SK-N-SH (cell line): Measurements from ENCODE around the gene INTS14. TPM values are rescaled to one million over a fixed set of nuclear protein-coding genes. Genes with fewer than 3 reads are reported as not detected.
"Not testable (repeated sequence)": the region's sequence is repeated elsewhere in the genome, so short reads cannot be mapped to it uniquely, and the experiment has no call there.

ENCODE experiments used
- CTCF ChIA-PET: fragments of 300-600, 350-600 bp; formaldehyde crosslinking; extraction: SDS; loops from one replicate; lab custom pipeline; 2021; lab: Yijun Ruan, JAX
- POLR2A ChIA-PET: fragments of 350-600 bp; sonication (Branson Sonifier 250); formaldehyde crosslinking; extraction: SDS; loops from one replicate; lab custom pipeline; 2020; ENCODE audit warnings: antibody characterized with exemption, inconsistent platforms; lab: Yijun Ruan, JAX
- DNase-seq: peaks from one replicate; pipeline ENCODE4 v3.0.0; 2012
- H2AFZ ChIP-seq: fragments of 200-600 bp; sonication (generic); 2 replicates; pipeline ENCODE4 v1.8.1; 2016; ENCODE audit warnings: antibody characterized with exemption, mild to moderate bottlenecking, low read depth
- H3F3A ChIP-seq: fragments of 200-600 bp; sonication (generic); replicated peaks from 2 replicates; pipeline ENCODE3; 2016; ENCODE audit warnings: antibody characterized with exemption, mild to moderate bottlenecking; ENCODE audit not compliant: insufficient read depth
- H3K27ac ChIP-seq, 2 experiments: fragments of 200-500 bp in 1 of 2; fragments of 200-600 bp in 1 of 2; sonication (Bioruptor generic) in 1 of 2; sonication (generic), shearing (Covaris generic) in 1 of 2; 2 replicates each; pipeline versions ENCODE4 v1.5.1 to v1.6.1; 2014 to 2016; ENCODE audit warnings: low read depth in 2 of 2, inconsistent platforms in 1 of 2, low read length in 1 of 2, mild to moderate bottlenecking in 1 of 2, mixed read lengths in 1 of 2
- H3K27me3 ChIP-seq: fragments of 200-600 bp; sonication (generic), shearing (Covaris generic); 2 replicates; pipeline ENCODE4 v1.6.1; 2016; ENCODE audit warnings: mixed run types; ENCODE audit not compliant: insufficient read depth
- H3K36me3 ChIP-seq, 2 experiments: fragments of 200-500 bp in 1 of 2; fragments of 200-600 bp in 1 of 2; sonication (Bioruptor generic) in 1 of 2; sonication (generic) in 1 of 2; replicated peaks in 1 of 2; 2 replicates each; pipeline versions ENCODE3 to v1.5.1; 2014 to 2016; ENCODE audit warnings: low read length in 1 of 2, mild to moderate bottlenecking in 1 of 2; ENCODE audit not compliant: insufficient read depth in 2 of 2, control insufficient read depth in 1 of 2
- H3K4me1 ChIP-seq, 2 experiments: fragments of 200-500 bp in 1 of 2; fragments of 200-600 bp in 1 of 2; sonication (Bioruptor generic) in 1 of 2; sonication (generic), shearing (Covaris generic) in 1 of 2; 2 replicates each; pipeline versions ENCODE4 v1.5.1 to v1.6.1; 2014 to 2016; ENCODE audit warnings: low read depth in 1 of 2, low read length in 1 of 2, mixed run types in 1 of 2; ENCODE audit not compliant: insufficient read depth in 2 of 2, control insufficient read depth in 1 of 2
- H3K4me2 ChIP-seq: fragments of 200-600 bp; sonication (generic), shearing (Covaris generic); 2 replicates; pipeline ENCODE4 v1.6.1; 2017; ENCODE audit warnings: mixed run types
- H3K4me3 ChIP-seq, 2 experiments: fragments of 200-500 bp in 1 of 2; fragments of 200-600 bp in 1 of 2; sonication (Bioruptor generic) in 1 of 2; sonication (generic), shearing (Covaris generic) in 1 of 2; 2 replicates each; pipeline versions ENCODE4 v1.5.1 to v1.8.1; 2014 to 2016; ENCODE audit warnings: low read depth in 2 of 2, inconsistent platforms in 1 of 2, low read length in 1 of 2, mild to moderate bottlenecking in 1 of 2, mixed read lengths in 1 of 2, moderate library complexity in 1 of 2
- H3K79me2 ChIP-seq: fragments of 200-600 bp; sonication (generic); 2 replicates; pipeline ENCODE4 v1.8.1; 2017; ENCODE audit warnings: mild to moderate bottlenecking; ENCODE audit not compliant: insufficient read depth
- H3K9ac ChIP-seq: fragments of 200-600 bp; sonication (generic); 2 replicates; pipeline ENCODE4 v1.6.1; 2017; ENCODE audit warnings: mixed run types
- H3K9me2 ChIP-seq: fragments of 200-600 bp; sonication (generic); 2 replicates; pipeline ENCODE4 v1.6.1; 2017; ENCODE audit warnings: mixed run types
- H3K9me3 ChIP-seq: fragments of 200-600 bp; sonication (generic); 2 replicates; pipeline ENCODE4 v1.6.1; 2017; ENCODE audit warnings: mixed run types, mild to moderate bottlenecking, moderate library complexity
- H4K20me1 ChIP-seq: fragments of 200-600 bp; sonication (generic); 2 replicates; pipeline ENCODE4 v1.6.1; 2017; ENCODE audit warnings: mild to moderate bottlenecking, mixed run types; ENCODE audit not compliant: insufficient read depth
- ELF1 ChIP-seq: IDR thresholded peaks from 2 replicates; pipeline ENCODE4 v1.4.0; 2012
- FOXJ3 ChIP-seq: sonication (generic); formaldehyde crosslinking; IDR thresholded peaks from 2 replicates; pipeline ENCODE4 v1.5.1; 2020; ENCODE audit warnings: mild to moderate bottlenecking, missing genetic modification reagents
- FOXM1 ChIP-seq: IDR thresholded peaks from 2 replicates; pipeline ENCODE4 v1.4.0; 2012; ENCODE audit warnings: low read depth, mild to moderate bottlenecking
- GABPA ChIP-seq: IDR thresholded peaks from 2 replicates; pipeline ENCODE4 v1.4.0; 2012; ENCODE audit warnings: low read depth, mild to moderate bottlenecking
- GATA2 ChIP-seq: sonication (generic); formaldehyde crosslinking; IDR thresholded peaks from 2 replicates; pipeline ENCODE4 v1.5.0; 2020; ENCODE audit warnings: mild to moderate bottlenecking, missing genetic modification reagents
- NFIC ChIP-seq: IDR thresholded peaks from 2 replicates; pipeline ENCODE4 v1.4.0; 2012; ENCODE audit warnings: borderline replicate concordance
- POLR2AphosphoS5 ChIP-seq: IDR thresholded peaks from 2 replicates; pipeline ENCODE4 v1.6.1; 2012; ENCODE audit warnings: low read depth, low read length
- RFX5 ChIP-seq: IDR thresholded peaks from 2 replicates; pipeline ENCODE4 v1.6.1; 2012; ENCODE audit warnings: mild to moderate bottlenecking, improper control_type of control experiment, low read length
- RXRA ChIP-seq: IDR thresholded peaks from 2 replicates; pipeline ENCODE4 v1.4.0; 2012; ENCODE audit warnings: low read depth, mild to moderate bottlenecking, borderline replicate concordance
- TAF1 ChIP-seq: IDR thresholded peaks from 2 replicates; pipeline ENCODE4 v1.6.1; 2012; ENCODE audit warnings: low read depth, mild to moderate bottlenecking, low read length, moderate library complexity, borderline replicate concordance
- YY1 ChIP-seq: IDR thresholded peaks from 2 replicates; pipeline ENCODE4 v1.4.0; 2012; ENCODE audit warnings: low read depth, mild to moderate bottlenecking
- WGBS: methylation state at CpG from one replicate; pipeline ENCODE4 v1.1.6; 2017; ENCODE audit warnings: low lambda C conversion rate; 5-methylcytosine and 5-hydroxymethylcytosine counted together
- polyA plus RNA-seq, 3 experiments: library from polyadenylated mRNA; depleted of rRNA; stranded (reverse); fragments of >200 nt; gene quantifications; 2 replicates each; pipeline ENCODE4 v1.2.3, GENCODE V29; 2012
- TF ChIP-seq, protein P1 (sequence below): IDR thresholded peaks from 2 replicates; pipeline ENCODE4 v1.4.0; 2012; ENCODE audit warnings: low read depth, borderline replicate concordance
- TF ChIP-seq, protein P2 (sequence below): fragments of 200-600 bp; sonication (generic); IDR thresholded peaks from 2 replicates; pipeline ENCODE4 v1.6.1; 2017; ENCODE audit warnings: antibody characterized with exemption, mild to moderate bottlenecking, moderate library complexity
- TF ChIP-seq, protein P3 (sequence below): fragments of 150-350 bp; IDR thresholded peaks from 2 replicates; pipeline ENCODE4 v1.6.1; 2016; ENCODE audit warnings: mild to moderate bottlenecking, low read depth, low read length

INTS14 gene
- polyA plus RNA-seq, 1 of the 3 experiments (the other 2 are of a cell fraction): 44.9 TPM

DNA sequence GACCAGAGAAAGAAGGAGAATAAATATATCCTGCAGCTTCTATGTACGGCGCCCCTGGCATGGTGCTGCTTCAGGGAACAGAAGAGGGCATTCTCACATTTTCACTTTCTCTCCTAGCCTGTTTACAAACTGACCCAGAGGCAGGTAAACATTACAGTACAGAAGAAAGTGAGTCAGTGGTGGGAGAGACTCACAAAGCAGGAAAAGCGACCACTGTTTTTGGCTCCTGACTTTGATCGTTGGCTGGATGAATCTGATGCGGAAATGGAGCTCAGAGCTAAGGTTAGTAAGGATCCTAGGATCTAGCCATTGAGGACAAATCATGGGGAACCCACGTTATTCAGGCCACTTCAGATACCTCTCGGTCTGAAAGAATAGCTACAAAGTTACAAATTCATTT is 54.3 kb downstream of the INTS14 start:
- H3K36me3 ChIP-seq: peaks cover 44 to 46% of the 10 kb centered on the region in 2 experiments
- ChIA-PET POLR2A (no interaction called here), CTCF (no interaction called here)

DNA sequence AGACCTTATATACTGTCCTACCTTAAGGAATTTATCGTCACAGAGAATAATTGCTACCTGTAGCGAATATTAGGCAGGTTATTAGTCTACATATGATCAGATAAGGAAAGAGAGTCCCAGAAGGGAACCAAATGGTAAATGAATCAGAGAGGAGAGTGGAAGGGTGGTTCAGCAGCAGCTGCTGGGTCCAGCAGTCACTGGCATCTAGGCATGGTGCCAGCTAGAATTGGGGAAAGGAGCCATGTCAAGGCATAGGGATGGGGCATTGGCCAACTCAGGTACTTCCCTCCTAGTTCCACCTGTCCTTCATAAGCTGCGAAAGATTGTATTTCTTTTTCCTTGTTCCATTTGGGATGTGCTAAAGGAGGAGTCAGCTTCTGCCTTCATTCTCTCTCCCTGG is 57.2 kb downstream of the INTS14 start:
- TF ChIP-seq FOXJ3 (CRISPR knock-in tag) (no peak), YY1 (no peak), FOXM1 (no peak), RXRA (no peak), GABPA (no peak)
- TF ChIP-seq, protein P1, sequence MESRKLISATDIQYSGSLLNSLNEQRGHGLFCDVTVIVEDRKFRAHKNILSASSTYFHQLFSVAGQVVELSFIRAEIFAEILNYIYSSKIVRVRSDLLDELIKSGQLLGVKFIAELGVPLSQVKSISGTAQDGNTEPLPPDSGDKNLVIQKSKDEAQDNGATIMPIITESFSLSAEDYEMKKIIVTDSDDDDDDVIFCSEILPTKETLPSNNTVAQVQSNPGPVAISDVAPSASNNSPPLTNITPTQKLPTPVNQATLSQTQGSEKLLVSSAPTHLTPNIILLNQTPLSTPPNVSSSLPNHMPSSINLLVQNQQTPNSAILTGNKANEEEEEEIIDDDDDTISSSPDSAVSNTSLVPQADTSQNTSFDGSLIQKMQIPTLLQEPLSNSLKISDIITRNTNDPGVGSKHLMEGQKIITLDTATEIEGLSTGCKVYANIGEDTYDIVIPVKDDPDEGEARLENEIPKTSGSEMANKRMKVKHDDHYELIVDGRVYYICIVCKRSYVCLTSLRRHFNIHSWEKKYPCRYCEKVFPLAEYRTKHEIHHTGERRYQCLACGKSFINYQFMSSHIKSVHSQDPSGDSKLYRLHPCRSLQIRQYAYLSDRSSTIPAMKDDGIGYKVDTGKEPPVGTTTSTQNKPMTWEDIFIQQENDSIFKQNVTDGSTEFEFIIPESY: no peak
- TF ChIP-seq, protein P2, sequence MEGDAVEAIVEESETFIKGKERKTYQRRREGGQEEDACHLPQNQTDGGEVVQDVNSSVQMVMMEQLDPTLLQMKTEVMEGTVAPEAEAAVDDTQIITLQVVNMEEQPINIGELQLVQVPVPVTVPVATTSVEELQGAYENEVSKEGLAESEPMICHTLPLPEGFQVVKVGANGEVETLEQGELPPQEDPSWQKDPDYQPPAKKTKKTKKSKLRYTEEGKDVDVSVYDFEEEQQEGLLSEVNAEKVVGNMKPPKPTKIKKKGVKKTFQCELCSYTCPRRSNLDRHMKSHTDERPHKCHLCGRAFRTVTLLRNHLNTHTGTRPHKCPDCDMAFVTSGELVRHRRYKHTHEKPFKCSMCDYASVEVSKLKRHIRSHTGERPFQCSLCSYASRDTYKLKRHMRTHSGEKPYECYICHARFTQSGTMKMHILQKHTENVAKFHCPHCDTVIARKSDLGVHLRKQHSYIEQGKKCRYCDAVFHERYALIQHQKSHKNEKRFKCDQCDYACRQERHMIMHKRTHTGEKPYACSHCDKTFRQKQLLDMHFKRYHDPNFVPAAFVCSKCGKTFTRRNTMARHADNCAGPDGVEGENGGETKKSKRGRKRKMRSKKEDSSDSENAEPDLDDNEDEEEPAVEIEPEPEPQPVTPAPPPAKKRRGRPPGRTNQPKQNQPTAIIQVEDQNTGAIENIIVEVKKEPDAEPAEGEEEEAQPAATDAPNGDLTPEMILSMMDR: no peak
- Histone ChIP-seq H3F3A (peaks cover 5% of the 10 kb centered on the region), H2AFZ (no peak overlapping the region), H4K20me1 (peaks cover 21% of the 10 kb centered on the region), H3K9me2 (no peaks in the 10 kb centered on the region), H3K36me3 (peaks cover 21 to 34% of the 10 kb centered on the region in 2 experiments), H3K27ac (no peak overlapping the region), H3K9ac (no peak overlapping the region), H3K9me3 (no peaks in the 10 kb centered on the region), H3K79me2 (peaks cover 79% of the 10 kb centered on the region), H3K4me1 (peaks cover 0 to 5% of the 10 kb centered on the region in 2 experiments; a peak in 1 of 4 replicates), H3K27me3 (no peaks in the 10 kb centered on the region), H3K4me2 (no peak overlapping the region), H3K4me3 (no peak overlapping the region)
- POLR2A ChIA-PET: no interaction called here
- DNase-seq: no peak
- 98% methylated on average over 3 of the region's 3 CpGs for WGBS
- CTCF ChIA-PET: interaction anchor here (1.0 to 1.2 kb wide), 2 partner anchors 87 to 270 kb away, joined by 3 read pairs; no protein-coding TSS in a partner anchor

More for the DNA sequence above, 54.3 kb downstream of the INTS14 start:
- Histone ChIP-seq H3K27me3 (no peaks in the 10 kb centered on the region), H3K4me2 (no peak overlapping the region), H3K27ac (no peak overlapping the region), H3K79me2 (peaks cover 63% of the 10 kb centered on the region), H3F3A (peaks cover 5% of the 10 kb centered on the region), H3K9me3 (no peaks in the 10 kb centered on the region), H4K20me1 (no peaks in the 10 kb centered on the region), H3K9me2 (no peaks in the 10 kb centered on the region), H3K9ac (no peak overlapping the region), H2AFZ (no peak overlapping the region), H3K4me3 (no peak overlapping the region), H3K4me1 (peaks cover 0 to 12% of the 10 kb centered on the region in 2 experiments; a peak in 1 of 4 replicates)
- WGBS: 92% methylated on average over 7 of the region's 7 CpGs
- TF ChIP-seq RFX5: no peak
- no peak for TF ChIP-seq ELF1
- TF ChIP-seq, protein P3, sequence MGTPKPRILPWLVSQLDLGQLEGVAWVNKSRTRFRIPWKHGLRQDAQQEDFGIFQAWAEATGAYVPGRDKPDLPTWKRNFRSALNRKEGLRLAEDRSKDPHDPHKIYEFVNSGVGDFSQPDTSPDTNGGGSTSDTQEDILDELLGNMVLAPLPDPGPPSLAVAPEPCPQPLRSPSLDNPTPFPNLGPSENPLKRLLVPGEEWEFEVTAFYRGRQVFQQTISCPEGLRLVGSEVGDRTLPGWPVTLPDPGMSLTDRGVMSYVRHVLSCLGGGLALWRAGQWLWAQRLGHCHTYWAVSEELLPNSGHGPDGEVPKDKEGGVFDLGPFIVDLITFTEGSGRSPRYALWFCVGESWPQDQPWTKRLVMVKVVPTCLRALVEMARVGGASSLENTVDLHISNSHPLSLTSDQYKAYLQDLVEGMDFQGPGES: no peak
- no peak for TF ChIP-seq TAF1
- TF ChIP-seq NFIC: no peak
- TF ChIP-seq POLR2AphosphoS5: no peak
- TF ChIP-seq, protein P2: no peak
- no peak for TF ChIP-seq GATA2
- DNase-seq: no peak

DNA sequence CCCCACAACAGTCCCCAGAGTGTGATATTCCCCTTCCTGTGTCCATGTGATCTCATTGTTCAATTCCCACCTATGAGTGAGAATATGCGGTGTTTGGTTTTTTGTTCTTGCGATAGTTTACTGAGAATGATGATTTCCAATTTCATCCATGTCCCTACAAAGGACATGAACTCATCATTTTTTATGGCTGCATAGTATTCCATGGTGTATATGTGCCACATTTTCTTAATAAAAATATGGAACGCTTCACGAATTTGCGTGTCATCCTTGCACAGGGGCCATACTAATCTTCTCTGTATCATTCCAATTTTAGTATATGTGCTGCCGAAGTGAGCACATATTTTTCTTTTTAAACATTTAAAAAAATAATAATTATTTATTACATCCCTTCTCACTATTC is 58.1 kb downstream of the INTS14 start:
- H3K4me2 ChIP-seq, H3K9ac ChIP-seq, H3K4me3 ChIP-seq, H2AFZ ChIP-seq, POLR2A ChIA-PET, H3K9me3 ChIP-seq, H3K9me2 ChIP-seq, H3K27me3 ChIP-seq, H3F3A ChIP-seq, DNase-seq, H3K27ac ChIP-seq, H3K4me1 ChIP-seq: not testable (repeated sequence)
- CTCF ChIA-PET: interaction anchor here (1.2 kb wide), 1 partner anchor 271 kb away, joined by 3 read pairs; no protein-coding TSS in a partner anchor
- Histone ChIP-seq H3K79me2 (peaks cover 82% of the 10 kb centered on the region), H3K36me3 (peaks cover 21 to 26% of the 10 kb centered on the region in 2 experiments), H4K20me1 (peaks cover 21% of the 10 kb centered on the region)
- WGBS: 93% methylated on average over 4 of the region's 6 CpGs
